IMR-90 (cell line): ENCODE measurements around the gene KCNH2. TPM values are rescaled to one million over a fixed set of nuclear protein-coding genes. Genes with fewer than 3 reads are reported as not detected.

ENCODE experiments used
- ATAC-seq: fragments of 200-7000 bp; cut with Tn5 transposase; 2 replicates; pipeline ENCODE4 v1.9.1; 2020; ENCODE audit warnings: low read depth, mild to moderate bottlenecking, moderate library complexity
- BruUV-seq: library from RNA; stranded (reverse); fragments of 400-500 nt; replicated peaks from 2 replicates; lab custom pipeline; 2021; lab: Mats Ljungman, UMichigan
- CTCF ChIA-PET: fragments of 300-600 bp; formaldehyde crosslinking; extraction: SDS; loops from one replicate; lab custom pipeline; 2021; ENCODE audit warnings: antibody characterized with exemption; lab: Yijun Ruan, JAX
- POLR2A ChIA-PET: fragments of 300-600 bp; sonication (Branson Sonifier 250); formaldehyde crosslinking; loops from one replicate; lab custom pipeline; 2022; ENCODE audit warnings: antibody characterized with exemption; ENCODE audit not compliant: unreplicated experiment; lab: Charles Lee
- DNase-seq: peaks from one replicate; pipeline ENCODE4 v3.0.0; 2013
- H2AFZ ChIP-seq: replicated peaks from 2 replicates; pipeline ENCODE3; 2013; ENCODE audit warnings: low read length, mild to moderate bottlenecking; ENCODE audit not compliant: poor library complexity
- H2AK5ac ChIP-seq: 2 replicates; pipeline ENCODE4 v1.6.1; 2013; ENCODE audit warnings: low read depth, low read length, inconsistent platforms
- H2AK9ac ChIP-seq: replicated peaks from 2 replicates; pipeline ENCODE3; 2013; ENCODE audit warnings: mild to moderate bottlenecking, low read depth, low read length, moderate library complexity; ENCODE audit not compliant: poor library complexity
- H2BK120ac ChIP-seq: 2 replicates; pipeline ENCODE4 v1.6.1; 2013; ENCODE audit warnings: low read depth, low read length, inconsistent platforms
- H2BK15ac ChIP-seq: 3 replicates; pipeline ENCODE4 v1.6.1; 2013; ENCODE audit warnings: low read depth, low read length, inconsistent platforms
- H2BK20ac ChIP-seq: 2 replicates; pipeline ENCODE4 v1.6.1; 2013; ENCODE audit warnings: low read depth, mild to moderate bottlenecking, inconsistent platforms, low read length, moderate library complexity
- H2BK5ac ChIP-seq: 2 replicates; pipeline ENCODE4 v1.6.1; 2013; ENCODE audit warnings: mild to moderate bottlenecking, low read depth, low read length, inconsistent platforms; ENCODE audit not compliant: poor library complexity, severe bottlenecking
- H3K14ac ChIP-seq: replicated peaks from 2 replicates; pipeline ENCODE4 v1.6.1; 2013; ENCODE audit warnings: low read depth, low read length, inconsistent platforms
- H3K18ac ChIP-seq: 2 replicates; pipeline ENCODE4 v1.6.1; 2013; ENCODE audit warnings: low read depth, low read length, control low read depth
- H3K23ac ChIP-seq: 2 replicates; pipeline ENCODE4 v1.6.1; 2013; ENCODE audit warnings: low read depth, low read length, inconsistent platforms
- H3K27ac ChIP-seq: 2 replicates; pipeline ENCODE4 v1.5.1; 2013; ENCODE audit warnings: mild to moderate bottlenecking, control low read depth, low read length; ENCODE audit not compliant: insufficient read depth
- H3K27me3 ChIP-seq: 2 replicates; pipeline ENCODE4 v1.6.1; 2013; ENCODE audit warnings: low read length; ENCODE audit not compliant: control insufficient read depth, insufficient read depth
- H3K36me3 ChIP-seq: 2 replicates; pipeline ENCODE4 v1.6.1; 2013; ENCODE audit warnings: low read length, mixed read lengths; ENCODE audit not compliant: control insufficient read depth, insufficient read depth
- H3K4ac ChIP-seq: 2 replicates; pipeline ENCODE4 v1.6.1; 2013; ENCODE audit warnings: low read depth, low read length, inconsistent platforms
- H3K4me1 ChIP-seq: 2 replicates; pipeline ENCODE4 v1.6.1; 2013; ENCODE audit warnings: low read length, mixed read lengths; ENCODE audit not compliant: control insufficient read depth, insufficient read depth
- H3K4me2 ChIP-seq: 2 replicates; pipeline ENCODE4 v1.6.1; 2013; ENCODE audit warnings: low read depth, mild to moderate bottlenecking, control low read depth, low read length, moderate library complexity
- H3K4me3 ChIP-seq: 2 replicates; pipeline ENCODE4 v1.5.1; 2013; ENCODE audit warnings: low read depth, mild to moderate bottlenecking, control low read depth, low read length, moderate library complexity; ENCODE audit not compliant: insufficient read depth
- H3K56ac ChIP-seq: 2 replicates; pipeline ENCODE4 v1.6.1; 2013; ENCODE audit warnings: low read length, inconsistent platforms; ENCODE audit not compliant: insufficient read depth; ENCODE audit errors: extremely low read depth
- H3K79me1 ChIP-seq, 2 experiments: 2 replicates each; pipeline ENCODE4 v1.6.1; 2013; ENCODE audit warnings: low read length in 2 of 2, inconsistent platforms in 1 of 2, low read depth in 1 of 2
- H3K9ac ChIP-seq: 2 replicates; pipeline ENCODE4 v1.6.1; 2013; ENCODE audit warnings: low read depth, low read length, control low read depth
- H3K9me1 ChIP-seq: 2 replicates; pipeline ENCODE4 v1.6.1; 2013; ENCODE audit warnings: low read length, inconsistent platforms; ENCODE audit not compliant: insufficient read depth
- H3K9me3 ChIP-seq: 2 replicates; pipeline ENCODE4 v1.6.1; 2013; ENCODE audit warnings: low read length; ENCODE audit not compliant: control insufficient read depth, insufficient read depth
- H4K20me1 ChIP-seq: 2 replicates; pipeline ENCODE4 v1.6.1; 2013; ENCODE audit warnings: low read length, inconsistent platforms; ENCODE audit not compliant: insufficient read depth
- H4K5ac ChIP-seq: 2 replicates; pipeline ENCODE4 v1.6.1; 2013; ENCODE audit warnings: mild to moderate bottlenecking, low read depth, low read length, control low read depth
- H4K8ac ChIP-seq, 2 experiments: 2 replicates each; pipeline ENCODE4 v1.6.1; 2013; ENCODE audit warnings: low read depth in 2 of 2, low read length in 2 of 2, control low read depth in 1 of 2, inconsistent platforms in 1 of 2
- H4K91ac ChIP-seq: 2 replicates; pipeline ENCODE4 v1.6.1; 2013; ENCODE audit warnings: low read depth, low read length, inconsistent platforms; ENCODE audit not compliant: insufficient read depth
- CEBPB ChIP-seq: IDR thresholded peaks from 2 replicates; pipeline ENCODE4 v1.6.1; 2012; ENCODE audit warnings: low read depth, low read length, improper control_type of control experiment
- CHD1 ChIP-seq: IDR thresholded peaks from 2 replicates; pipeline ENCODE4 v1.6.1; 2012; ENCODE audit warnings: low read depth, low read length, improper control_type of control experiment
- MAFK ChIP-seq: IDR thresholded peaks from 2 replicates; pipeline ENCODE4 v1.6.1; 2012; ENCODE audit warnings: low read depth, low read length, improper control_type of control experiment
- RAD21 ChIP-seq: IDR thresholded peaks from 2 replicates; pipeline ENCODE4 v1.6.1; 2012; ENCODE audit warnings: low read length, improper control_type of control experiment
- RCOR1 ChIP-seq: IDR thresholded peaks from 2 replicates; pipeline ENCODE4 v1.6.1; 2012; ENCODE audit warnings: mild to moderate bottlenecking, low read length, improper control_type of control experiment; ENCODE audit not compliant: insufficient replicate concordance
- RFX5 ChIP-seq: IDR thresholded peaks from 2 replicates; pipeline ENCODE4 v1.8.0; 2012; ENCODE audit warnings: low read depth, mild to moderate bottlenecking, low read length, moderate library complexity
- WGBS, 2 experiments: methylation state at CpG; one replicate each; pipeline versions ENCODE4 v1.1.5 to v1.1.7; 2013; ENCODE audit warnings: missing lambda C conversion rate in 2 of 2; ENCODE audit not compliant: insufficient read length in 1 of 2; ENCODE audit errors: extremely low coverage in 2 of 2; 5-methylcytosine and 5-hydroxymethylcytosine counted together
- dilution Hi-C: fragments of 300-500 bp; cut with HindIII; formaldehyde crosslinking; loops from one replicate; pipeline ENCODE4 v1.14.3; 2018; ENCODE audit warnings: low sequenced_read_pairs; ENCODE audit not compliant: unreplicated experiment
- in situ Hi-C: fragments of 300-500 bp; cut with MboI; formaldehyde crosslinking; loops from 3 replicates; pipeline ENCODE4 v1.14.3; 2019; ENCODE audit warnings: low sequenced_read_pairs, inconsistent platforms, mixed read lengths
- intact Hi-C: fragments of 100-400 bp; cut with micrococcal nuclease; formaldehyde crosslinking; loops from 2 replicates; pipeline ENCODE4 v1.10.0; 2022
- polyA plus RNA-seq, 3 experiments: library from polyadenylated mRNA; depleted of rRNA; stranded (reverse); fragments of >200 nt; gene quantifications; 2 replicates each; pipeline ENCODE4 v1.2.3, GENCODE V29; 2012; ENCODE audit warnings: low replicate concordance in 1 of 3
- total RNA-seq: library from RNA; depleted of rRNA; stranded (reverse); fragments of >200 nt; gene quantifications from 2 replicates; pipeline ENCODE4 v1.2.3, GENCODE V29; 2012

Gene KCNH2
- total and polyA plus RNA-seq, 2 of the 4 experiments (the other 2 are of a cell fraction) = 0.90 to 2.1 TPM

DNA sequence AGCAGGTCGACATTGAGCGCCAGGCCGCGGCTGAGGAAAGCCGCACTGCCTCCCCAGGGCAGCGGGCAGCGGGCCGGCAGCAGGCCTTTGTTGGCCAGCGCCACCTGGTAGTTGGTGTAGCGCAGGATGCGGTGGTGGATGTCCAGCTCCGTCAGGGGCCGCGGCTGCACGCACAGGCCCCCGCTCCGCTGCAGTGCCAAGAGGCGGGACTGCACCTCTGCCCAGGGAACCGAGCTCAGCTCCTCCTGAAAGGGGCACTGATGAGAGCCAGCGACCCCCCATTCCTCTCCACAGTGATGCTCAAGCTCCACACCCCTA is 41.0 kb upstream of the KCNH2 start:
- dilution Hi-C loops (no loop called here), intact Hi-C loops (loop anchor here (2.0 kb wide), 1 partner anchor 56 kb away; no protein-coding TSS in a partner anchor), in situ Hi-C loops (no loop called here)
- Histone ChIP-seq H3K9me1 (no peaks in the 10 kb centered on the region), H3K27me3 (peaks cover 61% of the 10 kb centered on the region), H4K5ac (no peak overlapping the region), H2BK5ac (no peak overlapping the region), H3K4me3 (no peak overlapping the region), H3K14ac (no peak overlapping the region), H3K4ac (no peak overlapping the region), H3K4me1 (peaks cover 3% of the 10 kb centered on the region; the same call in 1 of the 2 replicates), H3K56ac (no peak overlapping the region), H4K91ac (no peak overlapping the region), H4K20me1 (no peaks in the 10 kb centered on the region), H2BK20ac (no peak overlapping the region), H2BK15ac (no peak overlapping the region), H3K18ac (no peak overlapping the region), H3K36me3 (no peaks in the 10 kb centered on the region), H3K23ac (no peak overlapping the region), H3K79me1 (no peaks in the 10 kb centered on the region), H2BK120ac (no peak overlapping the region), H2AFZ (peak overlapping the region; percentile 74), H4K8ac (no peak overlapping the region), H3K9ac (no peak overlapping the region), H3K4me2 (no peak overlapping the region; the same call in 1 of the 2 replicates), H2AK5ac (no peak overlapping the region), H3K27ac (no peak overlapping the region), H2AK9ac (no peak overlapping the region), H3K9me3 (no peaks in the 10 kb centered on the region)
- no TSS peak for BruUV-seq
- TF ChIP-seq RAD21 (no peak), CEBPB (no peak), MAFK (no peak), CHD1 (no peak), RFX5 (no peak), RCOR1 (no peak)
- DNase-seq = no peak
- ChIA-PET POLR2A (no interaction called here), CTCF (interaction anchor here (0.5 to 1.1 kb wide), 3 partner anchors 9 to 1268 kb away, joined by 3 to 8 read pairs (median 3); partner anchors contain the start of gene ABCB8)
- WGBS, 2 experiments = 42% methylated on average over 3 of the region's 20 CpGs; no CpG with 5 or more reads in 1 of the 2 experiments
- no peak for ATAC-seq
